Measurements from ENCODE around the gene RABL2A.
"Not testable (repeated sequence)": the region's sequence is repeated elsewhere in the genome, so short reads cannot be mapped to it uniquely, and the experiment has no call there.

RABL2A gene

GRCh38 chr2:113626616-113627330 is at the start of gene RABL2A:
Gene RABL2A, plus strand, starts transcription at chr2:113627266. Its CDS starts 1,341 bp downstream, at chr2:113628607.
- DNase-seq (ENCODE audit: low spot score) = peak; percentile 72

GRCh38 chr2:113578508-113578907 is 48.6 kb upstream of the RABL2A start:
- DNase-seq (ENCODE audit: low spot score) = not testable (repeated sequence)

- DNase-seq (ENCODE audit: low spot score) = peak; percentile 85
Observed at GRCh38 chr2:113582473-113582872, 44.6 kb upstream of the RABL2A start.

- peak; percentile 88 for DNase-seq (ENCODE audit: low spot score)
Observed at GRCh38 chr2:113583521-113584225, 43.4 kb upstream of the RABL2A start.

- not testable (repeated sequence) for DNase-seq (ENCODE audit: low spot score)
Observed at GRCh38 chr2:113584311-113585092, 42.6 kb upstream of the RABL2A start.

- DNase-seq (ENCODE audit: low spot score) = peak; percentile 16
Observed at GRCh38 chr2:113587201-113587600, 39.9 kb upstream of the RABL2A start.

GRCh38 chr2:113589591-113589990 is 37.5 kb upstream of the RABL2A start:
- not testable (repeated sequence) for DNase-seq (ENCODE audit: low spot score)

- DNase-seq (ENCODE audit: low spot score) = not testable (repeated sequence)
Observed at GRCh38 chr2:113591926-113592325, 35.1 kb upstream of the RABL2A start.

GRCh38 chr2:113593280-113593679 is 33.8 kb upstream of the RABL2A start:
- not testable (repeated sequence) for DNase-seq (ENCODE audit: low spot score)

- DNase-seq (ENCODE audit: low spot score) = not testable (repeated sequence)
Observed at GRCh38 chr2:113595725-113596124, 31.3 kb upstream of the RABL2A start.

GRCh38 chr2:113597164-113597563 is 29.9 kb upstream of the RABL2A start:
- not testable (repeated sequence) for DNase-seq (ENCODE audit: low spot score)

- DNase-seq (ENCODE audit: low spot score) = not testable (repeated sequence)
Observed at GRCh38 chr2:113597572-113597971, 29.5 kb upstream of the RABL2A start.

- DNase-seq (ENCODE audit: low spot score) = not testable (repeated sequence)
Observed at GRCh38 chr2:113598180-113598579, 28.9 kb upstream of the RABL2A start.

GRCh38 chr2:113598738-113599137 is 28.3 kb upstream of the RABL2A start:
- not testable (repeated sequence) for DNase-seq (ENCODE audit: low spot score)

- not testable (repeated sequence) for DNase-seq (ENCODE audit: low spot score)
Observed at GRCh38 chr2:113599208-113599607, 27.9 kb upstream of the RABL2A start.

- not testable (repeated sequence) for DNase-seq (ENCODE audit: low spot score)
Observed at GRCh38 chr2:113602040-113602769, 24.9 kb upstream of the RABL2A start.

GRCh38 chr2:113602869-113603466 is 24.1 kb upstream of the RABL2A start:
- no peak for DNase-seq (ENCODE audit: low spot score)

GRCh38 chr2:113603467-113604084 is 23.5 kb upstream of the RABL2A start:
- DNase-seq (ENCODE audit: low spot score) = peak; percentile 77

- peak; percentile 86 for DNase-seq (ENCODE audit: low spot score)
Observed at GRCh38 chr2:113604085-113604477, 23.0 kb upstream of the RABL2A start.

GRCh38 chr2:113604661-113605060 is 22.4 kb upstream of the RABL2A start:
- not testable (repeated sequence) for DNase-seq (ENCODE audit: low spot score)

GRCh38 chr2:113606036-113606435 is 21.0 kb upstream of the RABL2A start:
- DNase-seq (ENCODE audit: low spot score) = not testable (repeated sequence)

Data from SW480 (cell line).